SH-SY5Y (cell line): Measurements from ENCODE around the gene TRIM71.

Experiments
- GATA2 ChIP-seq: IDR thresholded peaks from 2 replicates; pipeline ENCODE4 v1.6.1; 2011; ENCODE audit warnings: mild to moderate bottlenecking, low read depth, low read length
- GATA3 ChIP-seq: IDR thresholded peaks from 2 replicates; pipeline ENCODE4 v1.6.1; 2011; ENCODE audit warnings: low read depth, mild to moderate bottlenecking, low read length, moderate library complexity

GRCh38 chr3:32871273-32871672, 53.5 kb downstream of the TRIM71 start:
- TF ChIP-seq GATA3 (no peak), GATA2 (no peak)
